ENCODE data around the gene EHD1. TPM values are rescaled to one million over a fixed set of nuclear protein-coding genes. Genes with fewer than 3 reads are reported as not detected.

EHD1 gene
- total RNA-seq, 1 donor from 2014 or later = 27.6 TPM

- DNase-seq (ENCODE audit: low read depth in 2 of 2) = no peak
These were observed 12.9 kb upstream of the EHD1 start for GRCh38 chr11:64891215-64891848.

GRCh38 chr11:64890522-64890939 is 12.1 kb upstream of the EHD1 start:
- no peak for DNase-seq (ENCODE audit: low read depth in 2 of 2)

- DNase-seq (ENCODE audit: low read depth in 2 of 2) = no peak
These were observed 10.5 kb upstream of the EHD1 start for GRCh38 chr11:64888729-64889511.

- DNase-seq (ENCODE audit: low read depth in 2 of 2) = no peak
These were observed 9.9 kb upstream of the EHD1 start for GRCh38 chr11:64888406-64888728.

GRCh38 chr11:64887757-64888405 is 9.5 kb upstream of the EHD1 start:
- peak; percentile 61 to 72 for DNase-seq (ENCODE audit: low read depth in 2 of 2)

- no peak for DNase-seq (ENCODE audit: low read depth in 2 of 2)
These were observed 8.9 kb upstream of the EHD1 start for GRCh38 chr11:64887234-64887756.

GRCh38 chr11:64885367-64886286 is 7.2 kb upstream of the EHD1 start:
- peak; percentile 39 to 83 for DNase-seq (ENCODE audit: low read depth in 2 of 2)

GRCh38 chr11:64884019-64884418 is 5.6 kb upstream of the EHD1 start:
- no peak for DNase-seq (ENCODE audit: low read depth in 2 of 2)

- DNase-seq (ENCODE audit: low read depth in 2 of 2) = no peak
These were observed 5.2 kb upstream of the EHD1 start for GRCh38 chr11:64883575-64883974.

- DNase-seq (ENCODE audit: low read depth in 2 of 2) = no peak
These were observed 3.8 kb upstream of the EHD1 start for GRCh38 chr11:64882243-64882642.

- no peak for DNase-seq (ENCODE audit: low read depth in 2 of 2)
These were observed 3.1 kb upstream of the EHD1 start for GRCh38 chr11:64881476-64881875.

- DNase-seq (ENCODE audit: low read depth in 2 of 2) = no peak
These were observed 2.0 kb upstream of the EHD1 start for GRCh38 chr11:64880240-64881001.

- DNase-seq (ENCODE audit: low read depth in 2 of 2) = peak in 1 of 2 donors; percentile 41
These were observed 951 bp upstream of the EHD1 start for GRCh38 chr11:64879244-64879900.

- no peak for DNase-seq (ENCODE audit: low read depth in 2 of 2)
These were observed 263 bp downstream of the EHD1 start for GRCh38 chr11:64878223-64878493.

- DNase-seq (ENCODE audit: low read depth in 2 of 2) = peak in 1 of 2 donors; percentile 45
These were observed 815 bp downstream of the EHD1 start for GRCh38 chr11:64877390-64878222.

- peak in 1 of 2 donors; percentile 35 for DNase-seq (ENCODE audit: low read depth in 2 of 2)
These were observed 1.5 kb downstream of the EHD1 start for GRCh38 chr11:64876835-64877341.

GRCh38 chr11:64876229-64876750 is 2.1 kb downstream of the EHD1 start:
- DNase-seq (ENCODE audit: low read depth in 2 of 2) = no peak

GRCh38 chr11:64875369-64876228 is 2.8 kb downstream of the EHD1 start:
- peak; percentile 30 to 39 for DNase-seq (ENCODE audit: low read depth in 2 of 2)
